Mucosa of rectum (tissue), 2 donors: Measurements from ENCODE around the gene MACF1.

Source experiments
- H3K27ac ChIP-seq, 2 donors: one replicate each; pipeline ENCODE4 v1.7.0; 2013; ENCODE audit warnings: inconsistent platforms in 2 of 2, low read depth in 2 of 2, low read length in 2 of 2
- H3K27me3 ChIP-seq, 2 donors: one replicate each; pipeline ENCODE4 v1.7.0; 2013; ENCODE audit warnings: low read length in 2 of 2; ENCODE audit not compliant: control insufficient read depth in 2 of 2, insufficient read depth in 2 of 2
- H3K36me3 ChIP-seq, 2 donors: one replicate each; pipeline ENCODE4 v1.7.0; 2013; ENCODE audit warnings: low read length in 2 of 2; ENCODE audit not compliant: control insufficient read depth in 2 of 2, insufficient read depth in 2 of 2
- H3K4me1 ChIP-seq, 2 donors: one replicate each; pipeline ENCODE4 v1.7.0; 2013; ENCODE audit warnings: low read length in 2 of 2, mild to moderate bottlenecking in 1 of 2; ENCODE audit not compliant: control insufficient read depth in 2 of 2, insufficient read depth in 2 of 2
- H3K4me3 ChIP-seq, 2 donors: one replicate each; pipeline ENCODE4 v1.7.0; 2013; ENCODE audit warnings: low read length in 2 of 2
- H3K9ac ChIP-seq, 2 donors: one replicate each; pipeline ENCODE4 v1.7.0; 2013; ENCODE audit warnings: low read length in 2 of 2, low read depth in 1 of 2, mild to moderate bottlenecking in 1 of 2
- H3K9me3 ChIP-seq, 2 donors: one replicate each; pipeline ENCODE4 v1.7.0; 2013; ENCODE audit warnings: low read length in 2 of 2; ENCODE audit not compliant: control insufficient read depth in 2 of 2
- donor health status: healthy.
- donor health status: Normal muscosa, but diverticular disease.

MACF1 gene

GRCh38 chr1:39363267-39363666 is 158.8 kb downstream of the MACF1 start:
- Histone ChIP-seq H3K4me1 (no peaks in the 10 kb centered on the region), H3K36me3 (peaks cover 38 to 40% of the 10 kb centered on the region in 2 donors), H3K9ac (no peak overlapping the region), H3K27me3 (no peaks in the 10 kb centered on the region), H3K4me3 (no peak overlapping the region), H3K27ac (no peak overlapping the region), H3K9me3 (no peaks in the 10 kb centered on the region)

- no peak overlapping the region for H3K27ac ChIP-seq
- no peaks in the 10 kb centered on the region for H3K4me1 ChIP-seq
- H3K9me3 ChIP-seq = no peaks in the 10 kb centered on the region
- H3K4me3 ChIP-seq = no peak overlapping the region
- H3K9ac ChIP-seq = no peak overlapping the region
- H3K27me3 ChIP-seq = no peaks in the 10 kb centered on the region
- H3K36me3 ChIP-seq = peaks cover 27 to 33% of the 10 kb centered on the region in 2 donors
These were observed 163.6 kb downstream of the MACF1 start for GRCh38 chr1:39368045-39368444.

- H3K36me3 ChIP-seq = peaks cover 27 to 40% of the 10 kb centered on the region in 2 donors
- H3K27ac ChIP-seq = no peak overlapping the region
- H3K4me3 ChIP-seq = no peak overlapping the region
These were observed 165.1 kb downstream of the MACF1 start for GRCh38 chr1:39369565-39369964.

DNA sequence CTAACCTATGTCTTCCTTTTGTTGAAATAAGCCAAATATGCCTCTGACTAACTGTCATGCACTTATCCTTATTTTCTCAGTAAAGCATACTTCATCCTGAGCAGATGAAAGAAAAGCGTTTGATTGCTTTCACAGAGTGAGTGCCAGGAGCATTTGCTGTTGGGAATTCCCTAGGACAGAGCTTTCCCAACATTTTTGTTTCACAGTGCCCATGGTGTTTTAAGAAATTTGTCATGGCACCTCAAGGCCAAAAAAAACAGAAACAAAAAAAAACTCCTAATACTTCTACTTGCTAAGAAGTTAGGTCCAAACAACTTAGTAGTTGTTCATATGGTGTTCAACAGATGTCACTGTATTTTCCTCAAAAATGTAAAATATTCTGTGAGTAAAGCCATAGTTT is 166.1 kb downstream of the MACF1 start:
- H3K27ac ChIP-seq = no peak overlapping the region
- H3K27me3 ChIP-seq = no peaks in the 10 kb centered on the region
- no peak overlapping the region for H3K9ac ChIP-seq
- no peaks in the 10 kb centered on the region for H3K4me1 ChIP-seq
- H3K9me3 ChIP-seq = no peaks in the 10 kb centered on the region
- H3K36me3 ChIP-seq = peaks cover 28 to 41% of the 10 kb centered on the region in 2 donors
- no peak overlapping the region for H3K4me3 ChIP-seq

More at GRCh38 chr1:39369565-39369964, 165.1 kb downstream of the MACF1 start:
- no peak overlapping the region for H3K9ac ChIP-seq
- no peaks in the 10 kb centered on the region for H3K4me1 ChIP-seq
- H3K27me3 ChIP-seq = no peaks in the 10 kb centered on the region
- no peaks in the 10 kb centered on the region for H3K9me3 ChIP-seq

GRCh38 chr1:39372105-39372504 is 167.6 kb downstream of the MACF1 start:
- H3K27me3 ChIP-seq = no peaks in the 10 kb centered on the region
- H3K9ac ChIP-seq = no peak overlapping the region
- no peak overlapping the region for H3K27ac ChIP-seq
- H3K4me1 ChIP-seq = no peaks in the 10 kb centered on the region
- H3K4me3 ChIP-seq = no peak overlapping the region
- no peaks in the 10 kb centered on the region for H3K9me3 ChIP-seq
- peaks cover 33 to 45% of the 10 kb centered on the region in 2 donors for H3K36me3 ChIP-seq

- Histone ChIP-seq H3K27me3 (no peaks in the 10 kb centered on the region), H3K27ac (no peak overlapping the region), H3K9me3 (no peaks in the 10 kb centered on the region), H3K4me3 (no peak overlapping the region), H3K9ac (no peak overlapping the region), H3K4me1 (no peaks in the 10 kb centered on the region), H3K36me3 (peaks cover 21 to 43% of the 10 kb centered on the region in 2 donors)
These were observed 172.2 kb downstream of the MACF1 start for GRCh38 chr1:39376656-39377055.

- no peaks in the 10 kb centered on the region for H3K9me3 ChIP-seq
- H3K4me1 ChIP-seq = no peaks in the 10 kb centered on the region
- H3K4me3 ChIP-seq = no peak overlapping the region
- H3K9ac ChIP-seq = no peak overlapping the region
- H3K36me3 ChIP-seq = peaks cover 22 to 37% of the 10 kb centered on the region in 2 donors
- no peaks in the 10 kb centered on the region for H3K27me3 ChIP-seq
- no peak overlapping the region for H3K27ac ChIP-seq
These were observed 173.9 kb downstream of the MACF1 start for GRCh38 chr1:39378377-39378776.

DNA sequence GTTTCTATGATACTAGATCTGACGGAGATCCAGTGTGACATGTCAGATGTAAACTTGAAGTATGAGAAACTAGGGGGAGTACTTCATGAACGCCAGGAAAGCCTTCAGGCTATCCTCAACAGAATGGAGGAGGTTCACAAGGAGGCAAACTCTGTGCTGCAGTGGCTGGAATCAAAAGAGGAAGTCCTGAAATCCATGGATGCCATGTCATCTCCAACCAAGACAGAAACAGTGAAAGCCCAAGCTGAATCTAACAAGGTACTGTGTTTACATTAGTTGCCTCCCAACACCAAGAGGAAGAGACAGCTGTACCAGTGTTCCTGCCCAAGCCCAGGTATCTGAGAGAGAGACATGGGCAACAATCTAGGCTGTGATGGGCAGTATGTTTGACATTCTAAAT is 174.7 kb downstream of the MACF1 start:
- Histone ChIP-seq H3K27ac (no peak overlapping the region), H3K9ac (no peak overlapping the region), H3K9me3 (no peaks in the 10 kb centered on the region), H3K36me3 (peaks cover 22 to 37% of the 10 kb centered on the region in 2 donors), H3K4me3 (no peak overlapping the region), H3K27me3 (no peaks in the 10 kb centered on the region), H3K4me1 (no peaks in the 10 kb centered on the region)

DNA sequence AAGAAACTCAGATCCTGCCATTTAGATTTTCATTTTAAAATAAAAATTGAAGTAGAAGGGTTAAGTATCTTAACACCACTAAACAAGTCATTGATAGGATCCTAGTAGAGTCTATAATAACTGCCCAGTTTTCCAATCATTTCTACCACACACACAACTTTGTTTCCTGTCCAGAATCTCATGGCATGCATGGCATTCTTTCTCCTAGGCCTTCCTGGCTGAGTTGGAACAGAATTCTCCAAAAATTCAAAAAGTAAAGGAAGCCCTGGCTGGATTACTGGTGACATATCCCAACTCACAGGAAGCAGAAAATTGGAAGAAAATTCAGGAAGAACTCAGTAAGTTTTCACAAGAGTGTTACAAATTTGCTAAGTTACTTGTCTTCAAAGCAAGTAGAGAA is 175.5 kb downstream of the MACF1 start:
- Histone ChIP-seq H3K9ac (no peak overlapping the region), H3K4me3 (no peak overlapping the region), H3K36me3 (peaks cover 22 to 34% of the 10 kb centered on the region in 2 donors), H3K27ac (no peak overlapping the region), H3K9me3 (no peaks in the 10 kb centered on the region), H3K4me1 (no peaks in the 10 kb centered on the region), H3K27me3 (no peaks in the 10 kb centered on the region)

GRCh38 chr1:39381839-39382238 is 177.3 kb downstream of the MACF1 start:
- Histone ChIP-seq H3K36me3 (peaks cover 24 to 39% of the 10 kb centered on the region in 2 donors), H3K27ac (no peak overlapping the region), H3K27me3 (no peaks in the 10 kb centered on the region), H3K4me3 (no peak overlapping the region), H3K4me1 (no peaks in the 10 kb centered on the region), H3K9me3 (no peaks in the 10 kb centered on the region), H3K9ac (no peak overlapping the region)

- no peak overlapping the region for H3K9ac ChIP-seq
- H3K4me1 ChIP-seq = no peaks in the 10 kb centered on the region
- no peak overlapping the region for H3K4me3 ChIP-seq
- H3K27me3 ChIP-seq = no peaks in the 10 kb centered on the region
- peaks cover 36 to 49% of the 10 kb centered on the region in 2 donors for H3K36me3 ChIP-seq
- H3K27ac ChIP-seq = no peak overlapping the region
- H3K9me3 ChIP-seq = no peaks in the 10 kb centered on the region
These were observed 179.8 kb downstream of the MACF1 start for GRCh38 chr1:39384305-39384704.
